NCI-H1694 (cell line): ENCODE results near the gene ADAMTS20.

ENCODE experiments used
- DNase-seq: peaks from one replicate; lab custom pipeline; 2025; lab: John Stamatoyannopoulos, UW

The ADAMTS20 gene

GRCh38 chr12:43480591-43480990 lies 71.4 kb downstream of the ADAMTS20 start:
- no peak for DNase-seq

DNA sequence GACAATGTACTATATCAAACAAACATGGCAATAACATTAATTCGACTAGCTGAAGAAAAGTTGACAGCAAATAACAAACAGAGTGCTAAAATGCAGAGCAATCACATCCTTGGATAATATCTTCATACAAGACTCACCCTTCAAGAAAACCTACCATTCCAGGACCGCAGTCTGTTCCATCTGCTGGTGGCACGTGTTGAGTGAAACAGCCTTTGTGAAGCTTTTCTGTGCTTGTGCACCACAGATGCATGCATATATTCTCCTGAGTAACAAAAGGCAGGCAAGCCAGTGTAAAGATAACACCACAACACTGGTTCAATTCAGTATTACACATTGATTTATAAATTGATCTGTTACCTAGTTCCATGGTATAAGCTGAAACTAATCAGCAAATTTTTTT lies 89.3 kb downstream of the ADAMTS20 start:
- no peak for DNase-seq

DNA sequence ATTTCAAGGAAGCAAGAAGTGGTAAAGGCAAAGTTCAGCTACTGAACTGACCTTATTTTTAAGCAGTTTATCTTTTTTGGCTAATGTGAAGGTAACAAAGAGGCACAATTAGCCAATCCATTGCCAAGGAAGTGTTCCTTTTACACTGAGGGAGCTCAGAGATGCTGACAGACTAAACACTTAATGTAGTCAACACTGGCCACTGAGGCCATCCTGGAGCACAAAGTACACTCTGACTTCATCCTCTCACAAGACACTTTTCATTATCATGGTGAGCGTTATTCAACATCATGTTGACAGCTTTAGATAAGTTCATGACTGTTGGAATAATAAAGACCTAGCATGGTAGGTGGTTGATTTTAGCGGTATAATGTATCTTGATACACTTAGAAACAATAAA lies 89.9 kb downstream of the ADAMTS20 start:
- no peak for DNase-seq

DNA sequence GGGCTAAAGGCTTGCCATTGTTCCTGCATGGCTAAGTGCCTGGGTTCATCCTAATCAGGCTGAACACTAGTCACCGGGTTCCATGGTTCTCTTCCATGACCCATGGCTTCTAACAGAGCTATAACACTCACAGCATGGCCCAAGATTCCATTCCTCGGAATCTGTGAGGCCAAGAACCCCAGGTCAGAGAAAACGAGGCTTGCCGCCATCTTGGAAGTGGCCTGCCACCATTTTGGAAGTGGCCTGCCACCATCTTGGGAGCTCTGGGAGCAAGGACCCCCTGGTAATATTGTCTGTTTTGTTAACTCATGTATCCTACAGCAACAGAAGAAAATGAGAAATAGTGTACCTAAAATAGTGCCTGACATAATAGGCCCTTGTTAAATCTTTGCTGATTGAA lies 92.7 kb downstream of the ADAMTS20 start:
- no peak for DNase-seq

- no peak for DNase-seq
Measured at GRCh38 chr12:43453761-43454160, 98.2 kb downstream of the ADAMTS20 start.

DNA sequence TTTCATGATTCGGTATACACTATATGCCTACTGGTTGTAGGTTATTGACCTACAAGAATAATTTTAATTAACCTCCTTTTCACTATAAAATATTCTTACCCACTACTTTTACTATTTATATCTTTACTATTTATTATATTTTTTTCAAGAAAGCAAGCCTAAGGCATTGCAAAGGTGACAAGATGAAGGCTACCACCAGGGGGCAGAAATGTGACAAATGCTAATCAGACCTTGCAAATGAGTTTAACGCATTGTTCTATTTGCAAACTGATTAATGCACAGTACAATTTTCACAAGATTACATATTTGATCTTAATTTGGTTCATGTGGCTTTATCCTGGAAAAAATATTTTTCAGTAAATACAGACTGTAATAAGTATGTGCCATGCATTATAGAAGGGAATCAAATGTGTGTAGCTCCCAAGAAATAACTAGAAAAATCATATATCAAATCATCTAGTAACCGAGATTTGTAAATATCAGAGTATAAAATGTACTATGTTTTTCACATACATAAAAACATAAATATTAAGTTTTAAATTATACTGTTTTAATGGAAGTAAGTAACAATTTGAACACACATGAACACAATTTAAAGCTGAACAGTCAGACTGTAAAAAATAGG lies 107.0 kb downstream of the ADAMTS20 start:
- peak; percentile 33 for DNase-seq

DNA sequence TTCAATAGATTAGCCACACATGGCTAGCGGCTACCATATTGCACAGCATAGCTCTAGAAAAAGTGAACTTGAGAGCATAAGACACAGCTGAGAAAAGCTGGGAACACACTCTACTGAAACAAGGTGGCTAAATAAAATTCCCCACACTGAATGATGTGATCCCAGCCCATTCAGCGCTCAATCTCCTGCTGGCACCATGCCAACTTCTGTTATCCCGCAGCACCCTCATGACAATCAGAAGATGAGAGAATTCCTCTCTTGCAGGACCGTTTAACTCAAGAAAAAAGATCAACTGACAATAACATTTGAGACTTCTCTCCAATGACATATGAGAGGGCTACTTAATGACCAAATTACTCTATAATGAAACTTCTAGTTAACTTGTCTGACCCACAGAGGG lies 115.4 kb downstream of the ADAMTS20 start:
- no peak for DNase-seq

GRCh38 chr12:43434614-43435013 lies 117.4 kb downstream of the ADAMTS20 start:
- no peak for DNase-seq

- DNase-seq: no peak
Measured at GRCh38 chr12:43428088-43428600, 123.9 kb downstream of the ADAMTS20 start.

DNA sequence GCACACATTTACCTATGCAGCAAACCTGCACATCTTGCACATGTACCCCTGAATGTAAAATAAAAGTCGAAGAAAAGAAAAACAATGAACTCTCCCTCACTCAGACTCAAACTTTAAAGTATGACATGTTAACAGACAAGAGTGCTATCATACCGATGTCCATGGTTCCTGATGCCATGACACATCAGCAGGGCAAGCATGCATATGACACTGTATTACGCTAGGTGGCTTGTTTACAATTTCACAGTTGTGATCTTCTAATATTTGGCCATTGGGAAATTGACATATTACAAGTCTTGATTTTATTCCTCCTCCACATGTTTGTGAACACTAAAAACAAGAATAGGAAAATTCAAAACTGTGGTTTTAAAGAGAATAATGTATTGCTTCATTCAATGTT lies 126.6 kb downstream of the ADAMTS20 start:
- DNase-seq: no peak

DNA sequence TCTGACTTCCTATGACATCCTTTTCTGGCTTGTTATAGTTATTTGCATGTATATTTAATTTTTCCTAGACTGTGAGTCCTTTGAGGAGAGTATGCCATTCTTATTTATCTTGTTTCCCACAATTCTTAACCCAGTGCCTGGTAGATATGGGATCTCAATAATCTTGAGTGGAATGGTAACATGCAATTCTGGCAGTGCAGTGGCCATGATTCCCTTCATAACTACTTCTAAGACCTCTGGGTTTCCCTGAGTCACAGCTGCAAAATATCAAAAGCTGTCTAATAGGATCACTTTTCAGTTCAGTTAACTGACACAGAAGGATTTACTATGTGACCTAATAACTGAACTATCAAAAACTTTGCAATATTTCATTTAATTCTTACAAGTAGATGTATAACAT lies 135.0 kb downstream of the ADAMTS20 start:
- DNase-seq: no peak

DNA sequence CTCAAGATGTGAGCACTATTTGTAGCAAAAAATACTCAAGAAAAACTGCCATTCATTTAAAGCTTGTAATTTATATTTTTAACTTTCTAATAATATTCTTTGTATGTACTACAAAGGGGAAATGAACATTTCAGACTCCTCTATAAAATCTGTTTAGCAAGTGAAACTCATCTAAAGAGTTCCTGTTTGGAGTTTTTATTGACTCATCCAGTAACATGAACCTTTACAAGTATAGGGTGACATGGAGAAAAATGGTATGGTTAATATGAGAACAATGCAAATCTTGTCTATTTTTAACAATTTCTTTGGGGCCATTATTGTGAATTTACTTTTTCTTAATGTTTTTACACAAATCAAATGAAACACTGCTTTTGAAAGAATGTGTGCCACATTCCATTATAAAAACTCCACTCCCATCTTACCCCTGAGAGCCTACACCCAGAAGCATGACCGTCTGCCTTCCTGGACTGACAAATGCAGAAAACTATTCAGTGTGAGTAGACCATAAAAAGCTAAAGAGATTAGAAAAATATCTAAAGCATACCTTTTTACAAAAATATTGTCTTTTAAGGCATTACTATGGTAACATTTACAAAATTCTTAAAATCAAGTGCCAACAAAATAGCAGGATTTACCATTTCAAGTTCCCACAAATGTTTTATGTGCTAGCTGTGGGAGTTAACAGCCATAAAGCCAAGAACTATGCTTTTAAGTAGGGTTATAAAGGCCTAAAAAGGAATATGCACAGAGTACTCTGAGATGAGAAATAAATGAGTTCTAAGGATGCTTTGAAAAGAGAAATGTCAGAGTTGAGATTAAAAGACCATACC lies 144.0 kb downstream of the ADAMTS20 start:
- no peak for DNase-seq

DNA sequence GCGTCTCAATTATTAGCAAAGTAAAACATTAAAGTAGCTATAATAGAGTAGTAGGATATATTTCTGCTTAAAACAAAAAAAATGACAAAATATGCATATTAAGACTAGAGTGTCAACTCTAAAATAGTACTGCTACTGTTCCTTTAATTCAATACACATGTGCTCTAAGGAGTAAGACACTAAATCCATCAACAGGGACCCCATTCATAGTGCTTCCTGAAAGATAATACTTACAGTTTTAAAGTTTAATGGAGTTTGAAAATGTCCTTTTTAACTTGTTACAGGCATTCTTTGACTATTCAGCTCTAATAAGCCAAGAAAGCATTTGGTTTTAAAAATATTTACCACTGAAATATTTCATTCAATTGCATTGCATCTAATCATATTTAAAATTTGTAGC lies 145.2 kb downstream of the ADAMTS20 start:
- no peak for DNase-seq

GRCh38 chr12:43402436-43402835 lies 149.6 kb downstream of the ADAMTS20 start:
- DNase-seq: no peak

- DNase-seq: no peak
Measured at GRCh38 chr12:43401096-43401495, 150.9 kb downstream of the ADAMTS20 start.

DNA sequence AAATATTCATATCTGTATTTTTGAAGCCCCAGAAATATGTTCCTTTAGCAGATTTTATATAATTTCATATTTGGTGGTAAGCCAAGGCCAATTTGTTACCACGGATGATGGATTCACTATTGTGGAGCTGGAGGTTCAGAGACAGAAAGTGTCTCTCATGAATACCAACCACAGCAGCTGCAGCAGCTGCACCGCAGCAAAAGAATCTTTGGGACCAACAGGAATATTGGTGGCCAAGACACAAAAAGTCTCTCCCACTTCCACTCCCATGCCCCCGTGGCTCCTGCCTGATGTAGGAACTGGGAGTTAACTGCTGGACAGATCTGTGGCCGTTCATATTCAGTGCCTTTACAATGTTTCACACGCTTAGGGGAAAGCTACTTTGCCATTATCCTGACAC lies 155.3 kb downstream of the ADAMTS20 start:
- DNase-seq: no peak

- no peak for DNase-seq
Measured at GRCh38 chr12:43392116-43392515, 159.9 kb downstream of the ADAMTS20 start.

GRCh38 chr12:43381879-43382278 lies 170.1 kb downstream of the ADAMTS20 start:
- DNase-seq: no peak

- DNase-seq: no peak
Measured at GRCh38 chr12:43378448-43378847, 173.6 kb downstream of the ADAMTS20 start.

- no peak for DNase-seq
Measured at GRCh38 chr12:43370263-43370662, 181.7 kb downstream of the ADAMTS20 start.

GRCh38 chr12:43362910-43363694 lies 188.9 kb downstream of the ADAMTS20 start:
- no peak for DNase-seq

GRCh38 chr12:43361031-43361710 lies 190.8 kb downstream of the ADAMTS20 start:
- DNase-seq: no peak
